HG02884 (cell line): ENCODE measurements around the gene UBAC2.
A peak's percentile ranks its signal among the peaks of the same experiment; 100 is the strongest.
"Not testable (repeated sequence)": the region's sequence is repeated elsewhere in the genome, so short reads cannot be mapped to it uniquely, and the experiment has no call there.

Experiments
- ATAC-seq: cut with Tn5 transposase; IDR thresholded peaks from one replicate; pipeline ENCODE4 v1.9.1; 2021; ENCODE audit warnings: mild to moderate bottlenecking, moderate library complexity; ENCODE audit not compliant: unreplicated experiment

The UBAC2 gene

DNA sequence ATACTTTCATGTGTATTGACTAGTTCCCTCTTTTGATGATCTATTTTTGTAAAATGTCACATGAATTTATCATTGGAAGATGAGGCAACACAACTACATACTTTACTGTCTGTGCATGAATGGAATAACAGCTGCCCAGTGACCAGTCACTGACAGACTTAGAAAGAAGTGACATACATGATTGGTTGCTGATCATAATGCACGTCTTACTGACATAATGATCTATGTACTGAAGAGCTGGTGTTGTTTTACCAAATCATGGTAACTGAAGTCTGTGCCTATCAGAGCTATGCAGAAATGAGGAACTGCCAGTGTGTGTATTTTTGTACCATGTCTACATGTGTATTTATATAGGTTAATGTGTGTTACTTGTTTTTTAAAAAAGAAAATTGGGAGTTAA lies 31.1 kb downstream of the UBAC2 start:
- ATAC-seq: peak; percentile 30

DNA sequence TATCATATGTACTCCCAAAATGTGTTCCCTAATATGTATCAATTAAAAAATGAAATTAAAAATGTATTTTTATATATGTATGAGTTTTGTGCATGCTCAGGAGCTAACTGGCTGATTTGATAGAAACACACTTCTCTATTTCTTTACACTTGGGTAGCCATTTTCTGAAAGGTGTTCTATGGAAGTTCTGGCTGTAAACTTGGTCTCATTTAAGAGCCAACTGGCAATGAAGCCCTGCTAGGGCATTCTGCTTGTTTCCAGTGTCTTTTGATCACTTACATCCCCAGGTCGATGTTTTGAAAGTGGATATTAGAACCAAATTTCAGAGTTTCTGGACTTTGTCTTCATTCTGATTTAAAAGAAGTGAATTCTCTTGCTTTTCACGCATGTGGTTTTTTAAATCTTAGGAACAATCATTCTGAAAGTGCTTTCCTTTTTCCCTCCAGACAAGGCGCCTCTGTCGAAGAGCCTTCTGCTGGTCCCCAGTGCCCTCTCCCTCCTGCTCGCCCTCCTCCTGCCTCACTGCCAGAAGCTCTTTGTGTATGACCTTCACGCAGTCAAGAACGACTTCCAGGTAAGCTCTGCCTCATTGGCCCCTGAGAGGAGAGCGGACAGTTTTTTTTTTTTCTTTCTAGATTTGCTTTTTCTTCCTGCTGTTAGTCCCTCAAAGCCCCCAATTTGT lies 37.5 kb downstream of the UBAC2 start:
- ATAC-seq: peak; percentile 77

DNA sequence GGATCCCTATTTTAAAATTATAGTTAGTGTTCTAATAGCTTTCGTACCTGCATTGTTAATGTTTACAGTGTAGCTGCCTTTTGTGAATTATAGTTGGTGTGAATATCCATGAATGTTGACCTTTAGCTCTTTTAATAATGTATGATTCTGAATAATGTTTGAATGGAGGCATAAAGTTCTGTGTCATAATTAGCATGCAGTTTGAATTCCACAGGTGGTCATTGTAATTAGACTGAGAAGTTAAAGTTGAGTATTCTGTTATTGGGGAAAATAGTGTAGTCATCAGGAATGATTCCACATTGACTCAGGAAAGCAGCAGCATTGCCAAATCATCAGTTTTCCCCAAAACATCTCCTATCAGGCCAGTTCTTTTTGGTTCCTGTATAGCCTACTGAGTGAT lies 45.4 kb downstream of the UBAC2 start:
- ATAC-seq: no peak

DNA sequence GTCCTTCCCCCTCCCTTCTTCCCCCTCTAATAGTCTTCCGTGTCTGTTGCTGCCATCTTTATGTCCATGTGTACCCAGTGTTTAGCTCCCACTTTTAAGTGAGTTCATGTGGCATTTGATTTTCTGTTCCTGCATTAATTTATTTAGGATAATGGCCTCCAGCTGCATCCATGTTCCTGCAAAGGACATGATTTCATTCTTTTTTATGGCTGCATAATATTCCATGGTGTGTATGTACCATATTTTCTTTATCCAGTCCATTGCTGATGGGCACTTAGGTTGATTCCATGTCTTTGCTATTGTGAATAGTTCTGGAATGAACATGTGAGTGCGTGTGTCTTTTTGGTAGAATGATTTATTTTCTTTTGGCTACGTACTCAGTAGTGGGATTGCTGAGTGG lies 48.5 kb downstream of the UBAC2 start:
- not testable (repeated sequence) for ATAC-seq

DNA sequence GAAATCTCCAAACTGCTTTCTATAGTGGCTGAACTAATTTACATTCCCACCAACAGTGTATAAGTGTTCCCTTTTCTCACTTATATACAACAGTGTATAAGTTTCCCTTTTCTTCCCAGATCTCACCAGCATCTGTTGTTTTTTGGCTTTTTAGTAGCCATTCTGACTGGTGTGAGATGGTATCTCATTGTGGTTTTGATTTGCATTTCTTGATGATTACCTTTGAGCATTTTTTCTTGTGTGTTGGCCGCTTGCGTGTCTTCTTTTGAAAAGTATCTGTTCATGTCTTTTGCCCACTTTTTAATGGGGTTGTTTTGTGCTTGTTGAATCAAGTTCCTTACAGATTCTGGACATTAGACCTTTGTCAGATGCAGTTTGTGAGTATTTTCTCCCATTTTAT lies 49.0 kb downstream of the UBAC2 start:
- ATAC-seq: not testable (repeated sequence)

DNA sequence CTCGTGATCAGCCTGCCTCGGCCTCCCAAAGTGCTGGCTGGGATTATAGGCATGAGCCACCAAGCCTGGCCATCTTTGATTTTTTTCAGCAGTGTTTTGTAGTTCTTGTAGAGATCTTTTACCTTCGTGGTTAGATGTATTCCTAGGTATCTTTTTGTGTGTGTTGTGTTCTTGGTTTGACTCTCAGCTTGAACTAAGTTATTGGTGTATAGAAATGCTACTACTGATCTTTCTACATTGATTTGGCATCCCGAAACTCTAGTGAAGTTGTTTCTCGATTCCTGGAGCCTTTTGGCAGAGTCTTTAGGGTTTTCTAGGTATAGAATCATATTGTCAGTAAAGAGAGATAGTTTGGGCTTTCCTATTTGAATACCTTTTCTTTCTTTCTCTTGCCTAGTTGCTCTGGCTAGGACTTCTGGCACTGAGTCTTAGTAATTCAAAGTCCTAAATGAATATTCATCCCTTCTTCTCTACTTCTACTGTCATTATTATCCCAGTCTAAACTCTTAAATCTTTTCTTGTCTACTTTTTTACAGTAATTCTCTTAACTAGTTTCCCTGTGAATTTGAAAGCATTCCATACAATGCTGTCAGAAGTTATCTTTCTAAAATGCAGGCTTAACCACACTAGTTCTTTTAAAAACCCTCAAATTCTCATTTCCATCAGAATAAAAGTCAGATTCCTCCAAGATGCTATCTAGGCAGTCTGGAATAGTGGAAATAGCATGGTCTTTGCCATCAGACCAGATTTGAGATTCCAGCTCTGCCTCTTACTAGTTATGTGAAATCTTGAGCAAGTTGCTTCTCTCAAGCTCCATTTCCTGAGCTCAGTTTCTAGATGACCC lies 50.5 kb downstream of the UBAC2 start:
- ATAC-seq: no peak

DNA sequence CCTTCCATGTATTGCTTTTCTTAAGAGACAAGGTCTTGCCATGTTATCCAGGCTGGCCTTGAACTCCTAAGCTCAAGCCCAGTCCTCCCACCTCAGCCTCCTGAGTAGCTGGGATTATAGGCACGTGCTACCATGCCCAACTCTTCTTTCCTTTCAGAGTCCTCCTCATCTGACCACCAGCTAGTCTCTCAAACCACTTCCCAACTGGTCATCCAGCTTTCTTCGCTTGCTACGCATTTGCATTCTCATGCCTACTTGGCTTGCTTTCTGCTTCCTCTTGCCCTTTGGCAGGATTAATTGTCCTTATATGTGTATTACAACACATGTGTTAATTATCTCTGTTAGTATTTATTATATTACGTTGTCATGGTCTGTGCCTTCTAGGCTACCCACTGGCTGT lies 51.3 kb downstream of the UBAC2 start:
- ATAC-seq: no peak

DNA sequence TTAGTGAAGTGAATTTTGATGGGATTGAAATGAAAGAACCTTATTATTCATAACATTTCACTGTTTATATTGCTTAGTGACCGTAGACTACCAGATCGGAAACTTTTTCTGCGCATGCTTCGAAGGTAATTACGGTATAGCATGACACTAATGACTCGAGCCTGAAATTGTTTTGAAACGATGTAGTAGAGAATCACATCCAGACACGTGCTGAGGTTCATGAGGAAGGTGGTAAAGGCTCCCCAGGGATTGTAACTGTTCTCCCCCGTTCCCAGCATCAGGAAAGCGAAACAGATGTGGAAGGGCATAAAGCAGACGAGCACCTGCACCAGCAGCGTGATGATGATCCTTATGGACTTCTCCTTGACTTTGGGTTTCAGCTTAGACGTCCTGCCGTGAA lies 54.2 kb downstream of the UBAC2 start:
- ATAC-seq: no peak

DNA sequence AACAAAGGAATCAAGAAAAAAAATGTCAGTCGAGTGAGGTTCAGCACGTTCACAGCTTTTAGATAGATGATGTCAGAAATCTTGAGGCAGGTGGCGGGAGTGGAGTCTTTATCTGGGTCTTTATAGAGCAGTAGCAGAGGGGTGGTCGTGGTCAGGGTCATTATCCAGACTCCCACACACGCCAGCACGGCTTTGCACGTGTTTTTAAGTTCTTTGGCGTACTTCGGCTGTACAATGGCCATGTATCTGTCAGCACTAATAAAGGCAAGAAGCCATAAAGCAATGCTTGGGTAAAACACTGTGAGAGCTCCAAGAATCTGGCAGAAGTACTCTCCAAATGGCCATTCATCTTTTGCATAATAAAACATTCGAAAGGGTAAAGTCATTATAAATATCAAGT lies 54.6 kb downstream of the UBAC2 start:
- ATAC-seq: no peak

DNA sequence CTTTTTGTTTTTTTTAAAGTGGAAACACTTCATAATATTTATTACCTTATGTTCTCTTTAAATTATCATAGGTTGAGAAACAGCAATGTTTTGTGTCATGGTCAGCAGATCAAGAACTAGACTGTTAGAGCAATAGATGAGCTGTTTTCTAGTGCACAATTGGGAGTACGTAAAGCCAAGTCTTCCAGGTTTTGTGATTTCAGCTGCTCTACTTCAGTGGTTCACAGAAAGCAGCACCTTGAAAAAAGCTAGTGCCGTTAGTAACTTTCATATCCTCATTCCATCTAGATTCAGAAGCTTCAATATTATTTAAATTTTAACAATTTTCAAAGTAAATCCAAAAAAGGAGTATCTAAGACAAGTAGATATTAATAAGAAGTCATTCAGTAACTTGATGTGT lies 55.6 kb downstream of the UBAC2 start:
- no peak for ATAC-seq

DNA sequence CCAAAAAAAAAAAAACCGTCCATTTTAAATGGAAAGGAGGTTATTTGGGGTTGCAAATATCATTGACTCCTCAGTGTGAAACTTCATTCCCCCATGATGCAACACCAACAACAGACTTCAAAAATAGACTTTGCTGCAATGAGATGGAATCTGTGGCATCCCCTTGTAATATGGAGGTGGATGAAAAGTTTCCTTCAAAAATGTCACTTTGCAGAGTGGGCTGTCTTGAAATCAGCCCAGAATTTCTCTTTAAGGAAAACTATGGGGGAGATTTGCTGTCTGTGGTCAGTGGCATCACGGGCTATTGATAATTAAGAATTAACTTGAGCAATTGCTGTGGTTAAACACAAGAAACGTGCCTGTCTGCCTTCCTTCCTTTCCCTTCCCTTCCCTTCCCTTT lies 56.1 kb downstream of the UBAC2 start:
- ATAC-seq: no peak

DNA sequence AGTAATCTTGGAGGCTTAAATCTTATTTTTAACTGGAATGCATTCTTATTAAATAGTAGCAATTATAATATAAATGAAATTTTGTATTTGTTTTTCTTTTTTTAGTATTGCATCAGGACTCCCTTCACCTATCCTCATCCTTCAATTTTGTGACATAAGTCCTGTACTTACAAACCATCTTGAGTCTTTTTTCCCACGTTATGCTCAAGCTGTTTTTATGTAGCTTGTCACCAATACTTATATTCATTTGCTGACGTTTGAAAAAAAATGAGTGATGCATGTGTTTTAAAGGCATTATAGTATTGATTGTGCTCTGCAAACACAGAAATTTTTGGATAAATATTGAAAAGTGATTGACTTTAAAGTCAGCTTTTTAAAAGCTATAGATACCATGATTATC lies 56.6 kb downstream of the UBAC2 start:
- ATAC-seq: no peak

DNA sequence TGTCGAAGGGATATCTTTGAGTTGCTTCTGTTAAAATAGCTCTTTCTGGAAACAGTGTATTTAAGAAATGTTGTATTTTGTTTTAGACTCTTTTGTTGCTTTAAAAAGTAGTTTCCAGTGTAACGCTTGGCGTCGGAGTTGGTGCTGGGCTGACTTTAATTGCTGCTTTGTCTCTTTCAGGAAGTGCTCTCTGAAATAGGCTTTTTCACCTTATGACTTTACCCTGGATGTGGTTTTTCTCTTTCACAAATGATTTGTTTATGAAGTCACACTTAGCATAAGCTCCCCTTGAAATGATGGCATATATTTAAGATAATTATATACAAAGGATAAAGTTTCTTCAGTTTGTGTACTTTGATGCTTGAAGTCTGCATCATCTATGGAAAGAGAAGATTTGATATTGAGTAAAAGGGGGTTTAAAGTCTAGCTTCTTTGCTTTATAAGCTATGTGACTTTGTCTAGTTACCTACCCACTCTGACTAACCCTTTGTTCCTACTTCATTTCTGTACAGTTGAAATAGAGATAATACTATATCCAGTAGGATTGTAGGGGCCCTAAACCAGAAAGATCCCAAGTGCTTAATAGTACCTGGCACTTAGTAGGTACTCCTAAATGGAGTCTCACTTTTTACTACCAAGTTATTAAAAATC lies 57.7 kb downstream of the UBAC2 start, which contains the start of gene GPR18:
Gene GPR18 (minus strand): TSS at position 170 of the 651 bp plus-strand sequence. CDS start 2,507 bp downstream, outside the sequence.
- ATAC-seq: peak; percentile 80

DNA sequence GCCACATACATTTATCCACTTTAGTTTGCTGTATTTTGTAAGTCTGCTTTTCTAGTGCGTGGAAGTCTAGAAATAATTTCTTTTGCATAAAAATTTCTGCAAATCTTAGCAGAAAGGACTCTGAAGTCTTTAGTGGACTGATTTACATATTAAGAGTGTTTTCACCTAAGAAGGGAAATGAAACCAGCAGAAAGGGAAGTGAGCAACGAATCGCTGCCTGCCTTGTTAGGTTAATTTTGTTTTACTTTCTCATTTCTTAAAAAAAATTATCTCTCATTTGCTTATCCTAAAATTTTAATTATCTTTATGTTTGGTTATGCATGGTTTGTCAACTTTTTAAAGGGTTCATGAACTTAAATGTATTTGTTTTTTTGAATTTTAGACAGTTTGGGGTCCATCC lies 58.3 kb downstream of the UBAC2 start:
- ATAC-seq: peak; percentile 57

DNA sequence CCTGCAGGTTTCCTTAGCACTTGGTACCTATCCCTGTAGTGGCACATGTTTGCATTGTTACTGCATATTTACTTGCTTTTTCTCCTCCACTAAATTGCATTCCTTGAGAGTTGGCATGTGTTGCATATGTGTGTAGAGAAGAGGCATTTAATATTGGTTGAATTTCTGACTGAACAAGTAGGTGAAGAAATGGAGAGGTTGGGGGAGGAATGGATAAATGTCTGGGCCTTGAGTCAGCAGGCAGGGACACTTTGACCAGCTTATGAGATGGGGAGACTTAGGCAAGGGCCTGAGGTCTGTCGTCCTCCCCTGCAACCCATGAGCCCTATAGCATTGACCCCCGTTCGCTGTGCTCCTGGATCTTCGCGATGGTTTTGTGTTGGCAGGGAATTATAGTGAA lies 59.6 kb downstream of the UBAC2 start:
- ATAC-seq: no peak

DNA sequence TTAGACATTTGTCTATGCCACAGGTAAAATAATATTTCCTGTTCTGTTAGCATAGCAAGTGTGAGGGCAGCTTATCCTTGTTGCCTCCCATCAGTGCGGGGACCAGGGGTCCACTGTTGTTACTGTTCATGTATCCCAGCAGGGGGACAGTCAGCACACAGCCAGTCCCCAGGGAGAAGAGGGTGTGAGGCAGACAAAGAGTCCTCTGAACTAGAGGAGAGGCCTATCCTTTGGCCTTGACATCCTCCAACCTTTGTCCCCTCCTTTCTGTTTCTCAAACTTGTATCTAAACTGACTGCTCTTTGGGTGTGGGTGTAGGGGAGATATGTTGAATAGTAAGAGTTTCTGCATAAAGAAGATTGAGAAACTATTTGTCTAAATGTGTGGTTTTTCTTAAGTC lies 60.4 kb downstream of the UBAC2 start:
- ATAC-seq: no peak

DNA sequence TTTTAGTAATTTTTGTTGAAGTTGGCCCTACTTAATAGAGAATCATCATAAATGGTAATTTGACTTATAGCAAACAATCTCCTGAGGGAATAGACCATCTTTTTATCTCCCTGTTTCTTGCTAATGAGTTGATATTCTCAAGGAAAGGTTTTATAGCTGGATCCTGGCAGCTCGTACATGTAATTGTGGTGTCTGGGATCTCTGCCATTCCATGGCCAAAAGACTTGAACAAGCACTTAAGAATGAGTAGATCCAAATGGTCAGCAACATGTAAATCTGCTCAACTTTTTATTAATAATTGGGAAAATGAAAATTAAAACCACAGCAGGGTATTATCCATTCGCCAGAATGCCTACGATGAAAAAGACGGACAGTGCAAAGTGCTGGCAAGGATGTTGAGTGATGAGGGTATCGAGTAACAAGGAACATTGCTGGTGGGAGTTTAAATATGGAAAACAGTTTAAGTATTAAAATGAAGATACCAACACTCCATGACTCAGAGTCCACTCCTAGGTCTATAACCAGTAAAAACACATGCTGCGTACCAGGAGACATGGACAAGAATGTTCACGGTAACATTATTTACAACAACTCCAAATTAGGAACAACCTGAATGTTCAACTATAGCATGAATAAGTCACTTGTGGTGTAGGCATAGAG lies 62.6 kb downstream of the UBAC2 start:
- ATAC-seq: no peak

DNA sequence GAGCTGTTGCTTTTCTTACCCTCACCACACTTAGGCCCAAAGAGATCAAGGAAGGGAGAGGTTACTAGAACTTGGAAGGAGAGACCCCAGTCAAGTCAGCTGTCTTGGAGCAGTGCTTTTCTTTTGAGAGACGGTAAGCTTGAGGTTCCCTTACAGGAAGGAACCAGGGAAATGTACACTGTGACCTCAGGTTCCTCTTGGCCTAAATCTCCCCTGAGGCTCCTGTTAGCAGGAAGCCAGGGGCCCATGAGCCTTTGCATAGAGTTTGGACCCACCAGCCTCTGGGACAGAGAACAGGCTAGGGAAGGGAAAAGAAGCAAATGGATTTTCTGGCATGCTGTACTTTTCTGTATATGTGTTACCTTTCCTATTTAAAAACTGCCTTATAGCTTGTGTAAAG lies 63.4 kb downstream of the UBAC2 start:
- ATAC-seq: no peak

DNA sequence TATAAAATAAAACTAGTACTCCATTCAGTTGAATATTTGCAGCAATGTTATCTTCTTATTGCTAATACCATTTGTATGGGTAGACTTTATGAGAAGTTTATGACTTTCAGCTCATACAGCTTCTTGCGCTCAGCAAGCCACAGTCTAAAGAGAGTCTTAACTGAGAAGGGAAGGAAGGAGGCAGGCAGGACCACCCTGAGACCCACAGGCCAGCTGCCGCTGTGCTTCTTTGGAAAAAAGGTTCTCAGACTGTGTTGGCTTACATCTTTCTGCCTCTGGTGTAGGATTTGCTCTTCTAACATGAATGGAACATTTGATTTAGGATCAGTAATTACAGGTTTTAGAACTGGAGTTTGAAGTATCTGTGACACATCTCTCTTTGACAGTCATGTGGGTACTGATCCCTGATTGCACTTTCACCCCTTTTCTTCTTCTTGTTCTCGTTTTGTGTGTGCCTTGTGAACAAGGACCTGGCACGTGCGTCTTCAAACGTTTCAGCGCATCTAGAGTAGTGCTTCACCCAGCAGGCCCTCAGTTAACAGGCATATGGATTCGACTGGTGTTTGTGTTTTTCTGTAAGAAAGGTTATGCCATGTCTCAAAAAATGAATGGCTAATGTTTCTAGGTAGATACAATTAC lies 64.6 kb downstream of the UBAC2 start:
- ATAC-seq: no peak

DNA sequence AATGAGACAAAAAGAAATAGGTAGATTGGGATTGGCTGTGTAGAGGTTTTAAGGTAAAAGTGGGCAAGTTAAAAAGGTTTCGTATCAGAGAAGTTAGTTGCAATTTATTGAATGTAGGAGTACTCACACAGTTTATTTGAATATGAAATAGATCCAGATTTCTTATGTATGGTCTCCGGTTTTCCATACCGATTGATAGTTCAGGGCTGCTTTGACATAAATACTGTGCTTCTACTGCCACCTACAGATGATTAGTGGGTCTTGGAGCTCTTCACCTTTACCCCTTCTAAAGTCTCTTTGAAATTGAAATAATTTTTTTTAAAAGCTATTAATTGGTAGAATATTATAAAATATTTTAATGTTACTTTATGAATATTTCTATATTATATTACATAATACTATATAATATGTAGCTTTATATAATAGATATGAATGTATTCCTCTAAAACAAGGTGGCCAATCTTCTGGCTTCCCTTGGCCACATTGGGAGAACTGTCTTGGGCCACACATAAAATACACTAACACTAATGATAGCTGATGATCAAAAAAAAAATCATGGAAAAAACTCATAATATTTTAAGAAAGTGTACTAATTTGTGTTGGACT lies 65.3 kb downstream of the UBAC2 start:
- no peak for ATAC-seq
